ENCODE data around the gene RRAS. TPM values are rescaled to one million over a fixed set of nuclear protein-coding genes. Genes with fewer than 3 reads are reported as not detected.
A peak's percentile ranks its signal among the peaks of the same experiment; 100 is the strongest.

The RRAS gene
- total and polyA plus RNA-seq, 9 donors = 15.3 to 36.4 (median 31.4) TPM

- Histone ChIP-seq H3K36me3 (ENCODE audit: control insufficient read depth, insufficient read depth, low read length) (peaks cover 47% of the 10 kb centered on the region), H3K4me1 (ENCODE audit: control insufficient read depth, insufficient read depth, low read length) (peaks cover 26% of the 10 kb centered on the region), H3K4me3 (ENCODE audit: low read length) (peak overlapping the region; percentile 80), H3K27me3 (ENCODE audit: control insufficient read depth, insufficient read depth, low read length) (no peaks in the 10 kb centered on the region), H3K9me3 (replicated peaks; ENCODE audit: control insufficient read depth, low read depth, low read length) (no peaks in the 10 kb centered on the region), H3K27ac (ENCODE audit: low read length) (peak overlapping the region; percentile 91)
- DNase-seq = peak; percentile 82
- under 1% methylated on average over 52 of the region's 53 CpGs for WGBS (ENCODE audit: insufficient coverage)
Measured at GRCh38 chr19:49664171-49665035, 24.5 kb upstream of the RRAS start.

GRCh38 chr19:49663224-49663623, 23.3 kb upstream of the RRAS start:
- Histone ChIP-seq H3K4me1 (ENCODE audit: control insufficient read depth, insufficient read depth, low read length) (peaks cover 26% of the 10 kb centered on the region), H3K4me3 (ENCODE audit: low read length) (no peak overlapping the region), H3K27me3 (ENCODE audit: control insufficient read depth, insufficient read depth, low read length) (no peaks in the 10 kb centered on the region), H3K36me3 (ENCODE audit: control insufficient read depth, insufficient read depth, low read length) (peaks cover 50% of the 10 kb centered on the region), H3K9me3 (replicated peaks; ENCODE audit: control insufficient read depth, low read depth, low read length) (no peaks in the 10 kb centered on the region), H3K27ac (ENCODE audit: low read length) (no peak overlapping the region)
- WGBS (ENCODE audit: insufficient coverage) = 90% methylated on average over 11 of the region's 12 CpGs
- DNase-seq = no peak

GRCh38 chr19:49662011-49662410, 22.1 kb upstream of the RRAS start:
- H3K4me1 ChIP-seq (ENCODE audit: control insufficient read depth, insufficient read depth, low read length) = peaks cover 24% of the 10 kb centered on the region
- H3K36me3 ChIP-seq (ENCODE audit: control insufficient read depth, insufficient read depth, low read length) = peaks cover 62% of the 10 kb centered on the region
- DNase-seq = no peak
- H3K4me3 ChIP-seq (ENCODE audit: low read length) = no peak overlapping the region
- H3K27me3 ChIP-seq (ENCODE audit: control insufficient read depth, insufficient read depth, low read length) = no peaks in the 10 kb centered on the region
- H3K27ac ChIP-seq (ENCODE audit: low read length) = no peak overlapping the region
- WGBS (ENCODE audit: insufficient coverage) = 96% methylated on average over 13 of the region's 16 CpGs
- no peaks in the 10 kb centered on the region for H3K9me3 ChIP-seq (replicated peaks; ENCODE audit: control insufficient read depth, low read depth, low read length)

- DNase-seq = no peak
- Histone ChIP-seq H3K27me3 (ENCODE audit: control insufficient read depth, insufficient read depth, low read length) (no peaks in the 10 kb centered on the region), H3K9me3 (replicated peaks; ENCODE audit: control insufficient read depth, low read depth, low read length) (no peaks in the 10 kb centered on the region), H3K27ac (ENCODE audit: low read length) (no peak overlapping the region), H3K4me1 (ENCODE audit: control insufficient read depth, insufficient read depth, low read length) (peaks cover 13% of the 10 kb centered on the region), H3K4me3 (ENCODE audit: low read length) (no peak overlapping the region), H3K36me3 (ENCODE audit: control insufficient read depth, insufficient read depth, low read length) (peaks cover 78% of the 10 kb centered on the region)
- 94% methylated on average over 8 of the region's 15 CpGs for WGBS (ENCODE audit: insufficient coverage)
Measured at GRCh38 chr19:49660338-49660961, 20.5 kb upstream of the RRAS start.

- no peaks in the 10 kb centered on the region for H3K9me3 ChIP-seq (replicated peaks; ENCODE audit: control insufficient read depth, low read depth, low read length)
- 82% methylated on average over 8 of the region's 12 CpGs for WGBS (ENCODE audit: insufficient coverage)
- H3K4me1 ChIP-seq (ENCODE audit: control insufficient read depth, insufficient read depth, low read length) = peaks cover 2% of the 10 kb centered on the region
- no peak overlapping the region for H3K4me3 ChIP-seq (ENCODE audit: low read length)
- peaks cover 94% of the 10 kb centered on the region for H3K36me3 ChIP-seq (ENCODE audit: control insufficient read depth, insufficient read depth, low read length)
- H3K27me3 ChIP-seq (ENCODE audit: control insufficient read depth, insufficient read depth, low read length) = no peaks in the 10 kb centered on the region
- no peak for DNase-seq
- no peak overlapping the region for H3K27ac ChIP-seq (ENCODE audit: low read length)
Measured at GRCh38 chr19:49658566-49659442, 18.9 kb upstream of the RRAS start.

- Histone ChIP-seq H3K36me3 (ENCODE audit: control insufficient read depth, insufficient read depth, low read length) (peaks cover 98% of the 10 kb centered on the region), H3K4me1 (ENCODE audit: control insufficient read depth, insufficient read depth, low read length) (no peaks in the 10 kb centered on the region), H3K9me3 (replicated peaks; ENCODE audit: control insufficient read depth, low read depth, low read length) (no peaks in the 10 kb centered on the region), H3K27ac (ENCODE audit: low read length) (no peak overlapping the region), H3K27me3 (ENCODE audit: control insufficient read depth, insufficient read depth, low read length) (no peaks in the 10 kb centered on the region), H3K4me3 (ENCODE audit: low read length) (no peak overlapping the region)
- 80% methylated on average over 8 of the region's 15 CpGs for WGBS (ENCODE audit: insufficient coverage)
- no peak for DNase-seq
Measured at GRCh38 chr19:49658139-49658517, 18.2 kb upstream of the RRAS start.

GRCh38 chr19:49657493-49658138, 17.7 kb upstream of the RRAS start:
- peaks cover 98% of the 10 kb centered on the region for H3K36me3 ChIP-seq (ENCODE audit: control insufficient read depth, insufficient read depth, low read length)
- 87% methylated on average over 18 of the region's 22 CpGs for WGBS (ENCODE audit: insufficient coverage)

GRCh38 chr19:49656456-49657109, 16.6 kb upstream of the RRAS start:
- no peaks in the 10 kb centered on the region for H3K27me3 ChIP-seq (ENCODE audit: control insufficient read depth, insufficient read depth, low read length)
- H3K27ac ChIP-seq (ENCODE audit: low read length) = no peak overlapping the region
- DNase-seq = no peak
- H3K4me3 ChIP-seq (ENCODE audit: low read length) = no peak overlapping the region
- no peaks in the 10 kb centered on the region for H3K4me1 ChIP-seq (ENCODE audit: control insufficient read depth, insufficient read depth, low read length)
- 86% methylated on average over 16 of the region's 17 CpGs for WGBS (ENCODE audit: insufficient coverage)
- H3K36me3 ChIP-seq (ENCODE audit: control insufficient read depth, insufficient read depth, low read length) = peaks cover 92% of the 10 kb centered on the region
- H3K9me3 ChIP-seq (replicated peaks; ENCODE audit: control insufficient read depth, low read depth, low read length) = no peaks in the 10 kb centered on the region

More at GRCh38 chr19:49657493-49658138, 17.7 kb upstream of the RRAS start:
- Histone ChIP-seq H3K9me3 (replicated peaks; ENCODE audit: control insufficient read depth, low read depth, low read length) (no peaks in the 10 kb centered on the region), H3K27me3 (ENCODE audit: control insufficient read depth, insufficient read depth, low read length) (no peaks in the 10 kb centered on the region), H3K4me1 (ENCODE audit: control insufficient read depth, insufficient read depth, low read length) (no peaks in the 10 kb centered on the region), H3K4me3 (ENCODE audit: low read length) (no peak overlapping the region), H3K27ac (ENCODE audit: low read length) (no peak overlapping the region)
- no peak for DNase-seq

GRCh38 chr19:49655570-49656455, 15.9 kb upstream of the RRAS start:
- WGBS (ENCODE audit: insufficient coverage) = 87% methylated on average over 20 of the region's 23 CpGs
- H3K4me3 ChIP-seq (ENCODE audit: low read length) = no peak overlapping the region
- no peak for DNase-seq
- no peaks in the 10 kb centered on the region for H3K27me3 ChIP-seq (ENCODE audit: control insufficient read depth, insufficient read depth, low read length)
- no peaks in the 10 kb centered on the region for H3K9me3 ChIP-seq (replicated peaks; ENCODE audit: control insufficient read depth, low read depth, low read length)
- no peaks in the 10 kb centered on the region for H3K4me1 ChIP-seq (ENCODE audit: control insufficient read depth, insufficient read depth, low read length)
- peaks cover 90% of the 10 kb centered on the region for H3K36me3 ChIP-seq (ENCODE audit: control insufficient read depth, insufficient read depth, low read length)
- no peak overlapping the region for H3K27ac ChIP-seq (ENCODE audit: low read length)

Measured in muscle of leg (tissue), 11 donors.